ENCODE results near the gene LAPTM4A.

Gene LAPTM4A

GRCh38 chr2:20015482-20016083 is 35.8 kb downstream of the LAPTM4A start:
- no peak for DNase-seq

DNA sequence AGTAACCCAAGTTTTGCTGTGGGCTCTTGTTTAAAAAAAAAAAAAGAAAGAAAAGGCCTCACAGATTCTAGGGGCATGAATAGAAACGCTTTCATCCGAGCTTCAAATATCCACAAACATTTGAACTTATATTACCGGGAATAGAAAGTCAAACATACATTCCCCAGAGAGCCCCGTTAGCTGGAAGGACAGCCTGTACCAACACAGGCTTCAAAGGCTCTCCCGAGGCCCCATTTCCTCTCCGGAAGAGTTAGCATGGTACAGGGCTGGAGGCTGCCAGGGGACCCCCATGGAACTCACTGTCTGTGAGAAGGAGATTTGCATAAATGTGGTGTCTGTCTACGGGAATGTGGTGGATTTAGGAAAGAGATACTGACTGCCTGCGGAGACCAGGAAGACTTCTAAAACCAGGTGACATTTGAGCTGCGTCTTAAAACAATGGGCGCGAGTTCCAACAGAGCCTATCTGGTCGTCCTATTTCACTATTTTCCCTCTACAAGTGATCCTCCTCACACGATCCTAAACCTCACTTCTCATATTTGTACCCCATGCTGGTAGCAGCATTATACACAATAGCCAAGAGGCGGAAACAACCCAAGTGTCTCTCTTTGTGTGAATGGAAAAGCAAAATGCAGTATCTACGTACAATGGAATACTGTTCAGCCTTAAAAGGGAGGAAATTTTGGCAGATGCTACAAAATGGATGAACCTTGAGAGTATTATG is 38.1 kb downstream of the LAPTM4A start:
- no peak for DNase-seq

- no peak for DNase-seq
Measured at GRCh38 chr2:20012282-20013125, 38.9 kb downstream of the LAPTM4A start, which contains the start of gene MATN3. TSS of gene MATN3 (minus strand) at chr2:20012668. CDS start at chr2:20012631, 37 bp downstream.

DNA sequence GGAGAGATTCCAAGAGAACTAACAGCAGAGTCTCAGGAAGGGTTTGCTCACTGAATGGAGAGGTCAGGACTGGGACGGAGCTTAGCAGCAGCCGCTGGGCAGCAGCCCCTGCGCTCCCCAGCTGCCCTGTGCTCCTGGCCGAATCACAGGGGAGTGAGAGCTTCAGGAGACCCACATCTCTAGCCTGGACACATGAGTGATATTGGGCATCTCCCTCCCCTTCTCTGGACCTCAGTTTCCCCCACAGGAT is 39.5 kb downstream of the LAPTM4A start:
- DNase-seq = no peak

GRCh38 chr2:20011276-20012031 is 40.0 kb downstream of the LAPTM4A start:
- no peak for DNase-seq

GRCh38 chr2:20008703-20009102 is 42.7 kb downstream of the LAPTM4A start:
- DNase-seq = no peak

DNA sequence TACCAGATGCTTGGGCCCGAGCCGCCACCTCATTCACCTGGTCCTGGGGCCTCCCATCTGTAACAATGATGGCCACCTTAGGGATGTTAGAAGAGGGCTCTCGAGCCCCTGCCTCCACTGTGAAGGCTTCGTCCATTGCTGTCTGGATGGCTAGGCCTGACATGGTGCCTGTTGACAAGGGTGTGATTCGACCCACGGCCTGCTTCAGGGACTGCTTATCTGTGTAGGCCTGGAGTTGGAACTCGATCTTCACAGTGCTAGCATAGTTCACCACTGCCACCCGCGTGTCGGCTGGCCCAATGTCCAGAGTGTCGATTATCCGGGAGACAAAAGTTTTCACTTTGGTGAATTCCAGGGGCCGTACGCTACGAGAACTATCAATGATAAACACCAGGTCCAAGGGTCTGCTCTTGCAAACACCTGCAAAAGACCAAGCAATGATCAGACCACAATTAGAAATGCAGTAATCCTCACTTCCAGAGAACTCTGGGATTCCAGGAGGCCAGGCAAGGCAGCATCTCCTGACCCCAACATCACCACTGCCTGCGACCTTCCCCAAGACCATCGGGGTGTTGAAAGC is 45.4 kb downstream of the LAPTM4A start:
- DNase-seq = no peak

DNA sequence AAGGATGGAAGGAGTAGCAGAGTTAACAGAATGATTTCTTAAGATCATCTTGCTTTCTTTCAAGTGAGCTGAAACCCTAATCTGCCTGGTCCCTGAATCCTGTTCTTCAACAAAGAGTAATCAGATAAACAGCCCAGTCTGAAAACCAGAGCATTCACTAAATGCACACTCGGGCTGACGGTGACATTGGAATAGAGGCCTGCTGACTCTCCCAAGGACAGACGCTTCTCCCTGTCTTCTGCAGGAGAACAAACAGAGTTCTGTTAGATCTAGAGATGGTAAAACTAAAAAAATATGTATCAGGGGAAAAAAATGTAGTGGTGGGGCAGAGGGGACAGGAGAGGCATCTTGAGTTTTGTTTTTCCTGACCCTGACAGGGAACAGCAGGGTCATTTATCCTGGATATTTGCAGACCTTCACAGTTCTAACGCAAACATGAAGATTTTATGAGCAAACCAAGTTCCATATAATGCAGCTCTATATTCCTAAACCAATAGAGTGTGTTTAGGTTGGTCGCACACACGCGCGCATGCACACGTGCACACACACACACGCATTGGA is 46.3 kb downstream of the LAPTM4A start:
- DNase-seq = no peak

GRCh38 chr2:20001361-20001863 is 50.0 kb downstream of the LAPTM4A start:
- DNase-seq = no peak

DNA sequence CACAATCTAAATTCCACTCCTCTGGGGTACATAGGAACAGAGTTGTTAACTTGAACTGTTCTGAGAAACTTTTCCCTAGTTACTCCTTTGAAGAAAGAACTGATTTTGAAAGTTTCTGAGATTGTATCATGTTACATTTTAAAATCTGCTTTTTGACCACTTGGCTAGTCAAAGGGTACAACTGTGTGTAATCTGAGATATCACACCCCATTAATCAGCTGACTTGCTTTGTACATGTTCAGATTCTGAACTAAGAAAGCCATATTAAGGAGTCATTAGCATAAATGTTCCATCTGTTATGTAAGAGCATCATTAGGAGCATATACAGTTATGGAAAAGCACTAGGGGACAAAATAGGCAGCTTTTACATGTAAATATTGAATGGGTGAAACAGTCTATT is 57.7 kb downstream of the LAPTM4A start:
- no peak for DNase-seq

GRCh38 chr2:19991895-19992294 is 59.5 kb downstream of the LAPTM4A start:
- DNase-seq = no peak

DNA sequence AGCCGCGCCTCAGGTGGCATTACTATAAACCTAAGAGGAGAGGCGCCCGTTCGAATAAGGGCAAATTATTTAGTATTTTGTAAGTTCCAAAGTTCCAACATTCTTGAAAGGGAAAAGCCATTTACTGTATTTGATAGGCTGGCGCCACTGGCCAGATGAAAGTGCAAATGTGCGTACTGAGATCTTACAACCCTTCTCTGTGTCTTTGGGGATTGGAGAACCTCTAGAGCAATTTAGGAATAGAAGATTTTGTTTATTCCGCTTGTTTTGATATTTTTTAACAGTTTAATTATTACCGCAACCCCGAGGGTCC is 61.1 kb downstream of the LAPTM4A start:
- DNase-seq = no peak

DNA sequence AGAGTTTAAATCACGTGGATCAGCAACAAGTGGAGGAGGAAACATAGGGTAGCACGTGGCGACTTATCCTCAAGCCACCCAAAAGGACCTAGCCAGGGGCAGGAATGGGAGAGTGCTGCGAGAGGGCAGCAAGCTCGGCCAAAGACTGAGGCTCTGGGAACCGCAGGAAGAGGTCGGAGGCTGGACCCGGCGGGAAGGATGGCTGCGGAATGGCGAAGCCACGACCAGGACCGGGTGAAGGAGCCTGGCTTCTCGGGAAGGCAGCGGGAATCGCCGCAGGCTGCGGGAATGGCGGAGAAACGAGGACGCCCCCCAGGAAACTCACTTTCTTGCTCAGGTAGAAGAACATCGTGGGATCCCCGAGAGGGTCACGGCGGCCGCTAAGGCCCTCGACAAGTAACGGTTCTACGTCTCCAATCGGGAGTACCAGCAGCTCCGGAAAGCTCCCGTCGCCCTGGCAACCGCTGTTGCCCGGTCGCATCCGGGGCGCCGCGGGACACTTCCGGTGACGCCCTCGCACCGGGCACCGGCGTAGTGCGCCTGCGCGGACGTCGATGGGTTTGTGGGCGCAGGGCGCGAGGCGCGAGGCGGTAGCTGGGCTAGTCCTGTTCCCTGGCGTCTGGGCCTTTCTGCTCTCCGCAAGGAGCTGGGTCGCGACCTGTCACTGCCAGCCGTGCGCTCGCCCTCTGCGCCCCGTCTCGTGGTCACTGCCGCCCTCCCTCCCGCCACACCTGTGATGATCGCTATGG is 61.6 kb downstream of the LAPTM4A start, which contains the start of gene WDR35:
WDR35 (minus strand) TSS at position 439 of the 749 bp plus-strand sequence; CDS start at position 349, 90 bp downstream.
- DNase-seq = peak; percentile 90

- DNase-seq = no peak
Measured at GRCh38 chr2:19989342-19989666, 62.1 kb downstream of the LAPTM4A start.

DNA sequence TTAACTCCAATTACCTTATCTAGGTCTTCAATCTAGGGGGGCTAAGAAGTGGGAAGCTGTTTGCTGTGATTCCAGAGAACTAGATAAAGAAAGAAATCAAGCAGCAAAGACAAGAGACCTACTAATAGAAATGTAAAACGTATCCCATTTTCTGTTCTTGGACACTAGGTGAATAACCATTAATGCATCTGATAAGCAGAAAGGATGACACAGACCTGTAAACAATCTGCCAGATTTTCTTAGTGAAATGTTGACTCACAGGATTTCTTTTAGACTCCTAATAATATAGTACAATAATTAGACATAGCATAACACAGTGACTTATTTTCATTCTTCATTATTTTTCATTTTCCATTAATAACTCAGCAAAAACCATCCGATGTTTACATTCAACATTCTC is 62.8 kb downstream of the LAPTM4A start:
- DNase-seq = no peak

GRCh38 chr2:19987936-19988335 is 63.5 kb downstream of the LAPTM4A start:
- DNase-seq = no peak

All from activated naive CD4-positive, alpha-beta T cell treated with anti-CD3 and anti-CD28 coated beads, Interleukin-2, amount 50 U/mL, for 16 hours (primary cell).